CD4-positive, alpha-beta T cell (primary cell): Measurements from ENCODE around the gene SMYD4. TPM values are rescaled to one million over a fixed set of nuclear protein-coding genes. Genes with fewer than 3 reads are reported as not detected.
A peak's percentile ranks its signal among the peaks of the same experiment; 100 is the strongest.

Source experiments
- ATAC-seq: fragments of 200-7000 bp; cut with Tn5 transposase; one replicate; pipeline ENCODE4 v1.10.0; 2022; ENCODE audit warnings: mild to moderate bottlenecking; ENCODE audit not compliant: poor library complexity
- CTCF ChIA-PET: fragments of 350-600 bp; sonication (Branson Sonifier 250); formaldehyde crosslinking; loops from one replicate; lab custom pipeline; 2021; ENCODE audit warnings: antibody characterized with exemption, inconsistent platforms; lab: Charles Lee
- POLR2A ChIA-PET: fragments of 350-600 bp; sonication (Branson Sonifier 250); formaldehyde crosslinking; loops from one replicate; lab custom pipeline; 2021; ENCODE audit warnings: antibody characterized with exemption, inconsistent platforms; lab: Charles Lee
- DNase-seq, 14 experiments: peaks; one replicate each; pipeline ENCODE4 v3.0.0-alpha.2; 2013 to 2020; ENCODE audit warnings: mixed read lengths in 2 of 14
- H3K27ac ChIP-seq, 2 donors: one replicate each; pipeline versions ENCODE4 v1.5.1 to v1.7.0; 2013; ENCODE audit warnings: low read length in 2 of 2, low read depth in 1 of 2, mild to moderate bottlenecking in 1 of 2
- H3K27me3 ChIP-seq, 2 experiments: 1 replicate in 1 of 2; 2 replicates in 1 of 2; pipeline versions ENCODE4 v1.6.1 to v1.7.0; 2013; ENCODE audit warnings: low read length in 2 of 2, control low read depth in 1 of 2, mild to moderate bottlenecking in 1 of 2, moderate library complexity in 1 of 2; ENCODE audit not compliant: insufficient read depth in 2 of 2, control insufficient read depth in 1 of 2
- H3K36me3 ChIP-seq: one replicate; pipeline ENCODE4 v1.6.1; 2013; ENCODE audit warnings: low read length, control low read depth; ENCODE audit not compliant: insufficient read depth
- H3K4me1 ChIP-seq: one replicate; pipeline ENCODE4 v1.6.1; 2013; ENCODE audit warnings: low read length, control low read depth; ENCODE audit not compliant: insufficient read depth
- H3K4me3 ChIP-seq: one replicate; pipeline ENCODE4 v1.5.1; 2013; ENCODE audit warnings: mild to moderate bottlenecking, low read length, moderate library complexity
- H3K9me3 ChIP-seq, 2 experiments: 1 replicate in 1 of 2; 2 replicates in 1 of 2; pipeline versions ENCODE4 v1.6.1 to v1.7.0; 2013; ENCODE audit warnings: low read length in 2 of 2, mild to moderate bottlenecking in 2 of 2, control low read depth in 1 of 2, moderate library complexity in 1 of 2; ENCODE audit not compliant: control insufficient read depth in 1 of 2, insufficient read depth in 1 of 2
- H3K27ac Mint-ChIP-seq: one replicate; pipeline ENCODE4 v1.8.0; 2020; ENCODE audit warnings: mixed read lengths
- H3K27me3 Mint-ChIP-seq: one replicate; pipeline ENCODE4 v1.8.0; 2021; ENCODE audit warnings: mixed read lengths
- H3K36me3 Mint-ChIP-seq: one replicate; pipeline ENCODE4 v1.8.0; 2021; ENCODE audit warnings: low read depth, mixed read lengths
- H3K4me1 Mint-ChIP-seq: one replicate; pipeline ENCODE4 v1.8.0; 2021; ENCODE audit warnings: low read depth, mixed read lengths
- H3K4me3 Mint-ChIP-seq: one replicate; pipeline ENCODE4 v1.8.0; 2020; ENCODE audit warnings: mild to moderate bottlenecking, mixed read lengths
- H3K9me3 Mint-ChIP-seq: one replicate; pipeline ENCODE4 v1.8.0; 2020; ENCODE audit warnings: mixed read lengths
- CTCF ChIP-seq: fragments of 200-600 bp; IDR thresholded peaks from one replicate; pipeline ENCODE4 v1.8.0; 2022; ENCODE audit warnings: antibody characterized with exemption, mild to moderate bottlenecking
- intact Hi-C, 2 experiments: fragments of 100-400 bp; cut with DNase I in 1 of 2; cut with micrococcal nuclease in 1 of 2; formaldehyde crosslinking; loops; one replicate each; pipeline versions ENCODE4 v1.15.1 to v1.9.0; 2023 to 2025; cut with DNase I, micrococcal nuclease
- total RNA-seq, 174 experiments: library from RNA in 2 of 174; stranded (reverse) in 2 of 174; gene quantifications; one replicate each; pipeline ENCODE4 v1.2.3 and lab custom pipeline; 2021 to 2026

SMYD4 gene
- total RNA-seq, 2 experiments from 2014 or later = 9.3 to 10.6 TPM

- peaks cover 10% of the 10 kb centered on the region for H3K4me1 ChIP-seq
- Mint-ChIP-seq H3K27me3 (no peaks in the 10 kb centered on the region), H3K36me3 (peaks cover 71% of the 10 kb centered on the region), H3K9me3 (no peaks in the 10 kb centered on the region), H3K4me3 (no peak overlapping the region), H3K27ac (peak overlapping the region; percentile 76), H3K4me1 (peaks cover 10% of the 10 kb centered on the region)
- no peak overlapping the region for H3K4me3 ChIP-seq
- POLR2A ChIA-PET = interaction anchor here (0.5 to 3.5 kb wide), 11 partner anchors 10 to 335 kb away, joined by 3 to 33 read pairs (median 5); partner anchors contain the start of gene SERPINF1
- CTCF ChIA-PET = interaction anchor here (0.6 to 1.9 kb wide), 5 partner anchors 19 to 135 kb away, joined by 3 to 11 read pairs (median 4); no protein-coding TSS in a partner anchor
- peak in 3 of 14 experiments; percentile 31 to 65 (median 54) for DNase-seq
- H3K27ac ChIP-seq = no peak overlapping the region
- peak; percentile 68 for ATAC-seq
- H3K9me3 ChIP-seq = no peaks in the 10 kb centered on the region
- H3K27me3 ChIP-seq = no peaks in the 10 kb centered on the region
- TF ChIP-seq CTCF = peak; percentile 53
- H3K36me3 ChIP-seq = peaks cover 58% of the 10 kb centered on the region
- intact Hi-C loops = loop anchor here (1.0 to 5.0 kb wide), 3 partner anchors 62 to 115 kb away; partner anchors contain the start of gene WDR81 (in 1 of the 2)
These were observed 45.7 kb downstream of the SMYD4 start for GRCh38 chr17:1783834-1784611.

GRCh38 chr17:1783271-1783670, 46.4 kb downstream of the SMYD4 start:
- ChIA-PET CTCF (interaction anchor here (0.6 to 1.9 kb wide), 5 partner anchors 18 to 134 kb away, joined by 3 to 11 read pairs (median 4); no protein-coding TSS in a partner anchor), POLR2A (interaction anchor here (0.5 to 3.5 kb wide), 13 partner anchors 9 to 335 kb away, joined by 3 to 33 read pairs (median 5); partner anchors contain the start of gene SERPINF1)
- no peak overlapping the region for H3K4me3 ChIP-seq
- H3K27me3 ChIP-seq = no peaks in the 10 kb centered on the region
- no peak for TF ChIP-seq CTCF
- H3K4me1 Mint-ChIP-seq = peaks cover 10% of the 10 kb centered on the region
- ATAC-seq (no peak), DNase-seq (peak in 1 of 14 experiments; percentile 42)
- intact Hi-C loops = loop anchor here in 1 of 2 experiments (5.0 kb wide), 1 partner anchor 61 kb away; the partner anchor contains the start of gene WDR81
- no peaks in the 10 kb centered on the region for H3K9me3 ChIP-seq
- H3K9me3 Mint-ChIP-seq = no peaks in the 10 kb centered on the region
- peaks cover 72% of the 10 kb centered on the region for H3K36me3 Mint-ChIP-seq
- H3K27ac Mint-ChIP-seq = peak overlapping the region; percentile 76
- peak overlapping the region in 1 of 2 donors; percentile 14 for H3K27ac ChIP-seq
- no peak overlapping the region for H3K4me3 Mint-ChIP-seq
- H3K27me3 Mint-ChIP-seq = no peaks in the 10 kb centered on the region
- peaks cover 10% of the 10 kb centered on the region for H3K4me1 ChIP-seq
- peaks cover 59% of the 10 kb centered on the region for H3K36me3 ChIP-seq

GRCh38 chr17:1782171-1782567, 47.5 kb downstream of the SMYD4 start:
- H3K9me3 ChIP-seq = no peaks in the 10 kb centered on the region
- CTCF ChIA-PET = no interaction called here
- Mint-ChIP-seq H3K4me3 (no peak overlapping the region), H3K36me3 (peaks cover 75% of the 10 kb centered on the region), H3K4me1 (peaks cover 10% of the 10 kb centered on the region), H3K27ac (no peak overlapping the region), H3K9me3 (no peaks in the 10 kb centered on the region), H3K27me3 (no peaks in the 10 kb centered on the region)
- TF ChIP-seq CTCF = no peak
- H3K4me1 ChIP-seq = peaks cover 10% of the 10 kb centered on the region
- intact Hi-C loops = loop anchor here in 1 of 2 experiments (5.0 kb wide), 1 partner anchor 60 kb away; the partner anchor contains the start of gene WDR81
- H3K36me3 ChIP-seq = peaks cover 61% of the 10 kb centered on the region
- ATAC-seq = no peak
- no peak for DNase-seq
- H3K27ac ChIP-seq = no peak overlapping the region
- POLR2A ChIA-PET = interaction anchor here (3.5 kb wide), 1 partner anchor 19 kb away, joined by 33 read pairs; the partner anchor contains the start of gene SERPINF1
- H3K4me3 ChIP-seq = no peak overlapping the region
- no peaks in the 10 kb centered on the region for H3K27me3 ChIP-seq
